Measurements from ENCODE around the gene CGB8.
"Not testable (repeated sequence)": the region's sequence is repeated elsewhere in the genome, so short reads cannot be mapped to it uniquely, and the experiment has no call there.

CGB8 gene

GRCh38 chr19:49049011-49049410 is at the start of gene CGB8:
Gene CGB8 (minus strand): TSS chr19:49049111. CDS start chr19:49048739, 372 bp downstream.
- not testable (repeated sequence) for DNase-seq

GRCh38 chr19:49097453-49098288 is 48.8 kb upstream of the CGB8 start:
- peak; percentile 55 for DNase-seq

GRCh38 chr19:49094505-49095482 is 45.9 kb upstream of the CGB8 start:
- no peak for DNase-seq

- DNase-seq = no peak
These were observed 43.8 kb upstream of the CGB8 start for GRCh38 chr19:49092686-49093085.

GRCh38 chr19:49091391-49092038 is 42.6 kb upstream of the CGB8 start:
- DNase-seq = no peak

- DNase-seq = no peak
These were observed 37.4 kb upstream of the CGB8 start for GRCh38 chr19:49086296-49086695.

GRCh38 chr19:49085868-49086232 is 36.9 kb upstream of the CGB8 start:
- DNase-seq = no peak

GRCh38 chr19:49085020-49085867 is 36.3 kb upstream of the CGB8 start, which contains the start of gene SNRNP70:
Gene SNRNP70 (plus strand): TSS chr19:49085451. CDS start chr19:49086415, 964 bp downstream.
- DNase-seq = peak; percentile 99

GRCh38 chr19:49084206-49085019 is 35.5 kb upstream of the CGB8 start:
- DNase-seq = no peak

- no peak for DNase-seq
These were observed 32.4 kb upstream of the CGB8 start for GRCh38 chr19:49081273-49081672.

- no peak for DNase-seq
These were observed 31.5 kb upstream of the CGB8 start for GRCh38 chr19:49080392-49080791.

- DNase-seq = peak; percentile 33
These were observed 26.0 kb upstream of the CGB8 start for GRCh38 chr19:49074869-49075268.

- DNase-seq = no peak
These were observed 24.8 kb upstream of the CGB8 start for GRCh38 chr19:49073514-49074378.

- DNase-seq = no peak
These were observed 23.1 kb upstream of the CGB8 start for GRCh38 chr19:49071860-49072547.

- no peak for DNase-seq
These were observed 21.5 kb upstream of the CGB8 start for GRCh38 chr19:49070416-49070815.

GRCh38 chr19:49069026-49069425 is 20.1 kb upstream of the CGB8 start:
- DNase-seq = no peak

- no peak for DNase-seq
These were observed 18.6 kb upstream of the CGB8 start for GRCh38 chr19:49067554-49067953.

- DNase-seq = no peak
These were observed 17.1 kb upstream of the CGB8 start for GRCh38 chr19:49065905-49066512.

All from NCI-H774 (cell line).